ENCODE measurements around the gene MED15. TPM values are rescaled to one million over a fixed set of nuclear protein-coding genes. Genes with fewer than 3 reads are reported as not detected.

The MED15 gene, protein sequence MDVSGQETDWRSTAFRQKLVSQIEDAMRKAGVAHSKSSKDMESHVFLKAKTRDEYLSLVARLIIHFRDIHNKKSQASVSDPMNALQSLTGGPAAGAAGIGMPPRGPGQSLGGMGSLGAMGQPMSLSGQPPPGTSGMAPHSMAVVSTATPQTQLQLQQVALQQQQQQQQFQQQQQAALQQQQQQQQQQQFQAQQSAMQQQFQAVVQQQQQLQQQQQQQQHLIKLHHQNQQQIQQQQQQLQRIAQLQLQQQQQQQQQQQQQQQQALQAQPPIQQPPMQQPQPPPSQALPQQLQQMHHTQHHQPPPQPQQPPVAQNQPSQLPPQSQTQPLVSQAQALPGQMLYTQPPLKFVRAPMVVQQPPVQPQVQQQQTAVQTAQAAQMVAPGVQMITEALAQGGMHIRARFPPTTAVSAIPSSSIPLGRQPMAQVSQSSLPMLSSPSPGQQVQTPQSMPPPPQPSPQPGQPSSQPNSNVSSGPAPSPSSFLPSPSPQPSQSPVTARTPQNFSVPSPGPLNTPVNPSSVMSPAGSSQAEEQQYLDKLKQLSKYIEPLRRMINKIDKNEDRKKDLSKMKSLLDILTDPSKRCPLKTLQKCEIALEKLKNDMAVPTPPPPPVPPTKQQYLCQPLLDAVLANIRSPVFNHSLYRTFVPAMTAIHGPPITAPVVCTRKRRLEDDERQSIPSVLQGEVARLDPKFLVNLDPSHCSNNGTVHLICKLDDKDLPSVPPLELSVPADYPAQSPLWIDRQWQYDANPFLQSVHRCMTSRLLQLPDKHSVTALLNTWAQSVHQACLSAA
- 10 to 100 TPM; 31.0 to 55.9 TPM for polyA plus RNA-seq

GRCh38 chr22:20507253-20508066 is at the start of gene MED15:
MED15 (plus strand) TSS chr22:20507610; CDS start chr22:20507679, 69 bp downstream.
- 1% methylated on average over 58 of the region's 58 CpGs for WGBS, 2 donors
- peak within 1 kb of the TSS; percentile 93 to 95 for H3K27ac ChIP-seq (ENCODE audit: low read depth in 2 of 2, low read length in 1 of 2)
- H3K36me3 ChIP-seq (ENCODE audit: control insufficient read depth in 2 of 2, insufficient read depth in 2 of 2, low read length in 1 of 2) = no peaks in the 10 kb centered on the region
- no peaks in the 10 kb centered on the region for H3K27me3 ChIP-seq (ENCODE audit: control insufficient read depth in 1 of 2, insufficient read depth in 2 of 2, low read length in 2 of 2)
- no peaks in the 10 kb centered on the region for H3K9me3 ChIP-seq (ENCODE audit: control insufficient read depth in 2 of 2, insufficient read depth in 1 of 2, low read depth in 1 of 2, low read length in 1 of 2)
- H3K4me1 ChIP-seq (ENCODE audit: control insufficient read depth in 2 of 2, insufficient read depth in 2 of 2, low read length in 1 of 2) = peaks cover 5 to 12% of the 10 kb centered on the region in 2 donors
- peak within 1 kb of the TSS; percentile 61 to 90 for H3K4me3 ChIP-seq (ENCODE audit: low read depth in 1 of 2, low read length in 2 of 2)

DNA sequence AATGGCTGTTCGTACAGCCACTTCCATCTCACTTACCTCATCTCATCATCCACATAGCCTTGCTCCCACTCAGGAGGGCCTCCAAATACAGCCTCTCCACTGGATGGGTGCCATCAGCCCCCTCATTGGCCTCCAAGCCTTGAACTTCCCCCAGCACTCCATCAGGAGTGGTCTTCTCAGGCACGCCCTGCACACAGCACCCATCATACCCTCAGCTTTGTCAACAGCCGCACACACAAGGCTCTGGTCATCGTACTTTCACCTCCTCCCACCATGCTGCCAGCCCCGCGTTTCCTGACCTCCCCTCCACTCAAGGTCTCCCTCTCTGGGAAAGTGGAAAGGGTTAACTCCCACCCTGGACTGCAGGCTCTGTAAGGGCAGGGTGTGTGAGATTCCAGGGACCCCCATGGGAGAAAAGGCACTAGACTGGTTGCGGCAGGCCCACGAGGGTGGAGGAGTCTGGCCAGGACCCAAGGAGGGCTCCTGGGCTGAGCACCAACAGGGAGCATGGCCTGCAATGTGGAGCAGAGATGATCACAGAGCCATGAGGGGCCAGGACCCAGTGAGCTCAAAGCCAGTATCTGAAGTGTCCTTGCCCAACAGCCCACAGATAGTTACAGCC is 48.8 kb upstream of the MED15 start:
- H3K27me3 ChIP-seq (ENCODE audit: control insufficient read depth in 1 of 2, insufficient read depth in 2 of 2, low read length in 2 of 2) = no peaks in the 10 kb centered on the region
- no peaks in the 10 kb centered on the region for H3K4me1 ChIP-seq (ENCODE audit: control insufficient read depth in 2 of 2, insufficient read depth in 2 of 2, low read length in 1 of 2)
- no peak overlapping the region for H3K4me3 ChIP-seq (ENCODE audit: low read depth in 1 of 2, low read length in 2 of 2)
- WGBS, 2 donors = 82 to 89% methylated on average over 8 of the region's 8 CpGs
- H3K27ac ChIP-seq (ENCODE audit: low read depth in 2 of 2, low read length in 1 of 2) = no peak overlapping the region
- peaks cover 6 to 7% of the 10 kb centered on the region in 2 donors for H3K36me3 ChIP-seq (ENCODE audit: control insufficient read depth in 2 of 2, insufficient read depth in 2 of 2, low read length in 1 of 2)
- H3K9me3 ChIP-seq (ENCODE audit: control insufficient read depth in 2 of 2, insufficient read depth in 1 of 2, low read depth in 1 of 2, low read length in 1 of 2) = no peaks in the 10 kb centered on the region

DNA sequence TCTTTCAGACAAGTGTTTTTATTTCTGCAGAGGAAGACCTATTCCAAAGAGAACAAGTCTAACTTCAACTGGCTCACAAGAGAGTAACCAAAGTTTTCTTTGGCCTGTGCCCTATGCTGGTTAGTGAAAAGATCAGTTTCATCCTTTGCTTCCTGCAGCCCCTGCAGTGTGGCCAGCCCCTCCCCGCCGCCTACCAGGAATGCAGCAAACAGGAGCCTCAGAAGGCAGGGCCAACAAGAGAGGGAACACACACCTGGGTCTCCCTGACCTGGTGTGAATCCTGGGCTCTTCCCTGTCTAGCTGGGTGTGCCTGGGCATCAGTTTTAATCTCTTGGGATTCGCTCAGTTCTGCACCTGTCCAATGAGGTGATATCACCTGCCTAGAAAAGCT is 48.3 kb upstream of the MED15 start:
- Histone ChIP-seq H3K9me3 (ENCODE audit: control insufficient read depth in 2 of 2, insufficient read depth in 1 of 2, low read depth in 1 of 2, low read length in 1 of 2) (no peaks in the 10 kb centered on the region), H3K36me3 (ENCODE audit: control insufficient read depth in 2 of 2, insufficient read depth in 2 of 2, low read length in 1 of 2) (peaks cover 6 to 7% of the 10 kb centered on the region in 2 donors), H3K4me3 (ENCODE audit: low read depth in 1 of 2, low read length in 2 of 2) (no peak overlapping the region), H3K27me3 (ENCODE audit: control insufficient read depth in 1 of 2, insufficient read depth in 2 of 2, low read length in 2 of 2) (no peaks in the 10 kb centered on the region), H3K4me1 (ENCODE audit: control insufficient read depth in 2 of 2, insufficient read depth in 2 of 2, low read length in 1 of 2) (peaks cover under 1 to 1% of the 10 kb centered on the region in 2 donors), H3K27ac (ENCODE audit: low read depth in 2 of 2, low read length in 1 of 2) (no peak overlapping the region)
- 93 to 97% methylated on average over 3 of the region's 3 CpGs for WGBS, 2 donors

DNA sequence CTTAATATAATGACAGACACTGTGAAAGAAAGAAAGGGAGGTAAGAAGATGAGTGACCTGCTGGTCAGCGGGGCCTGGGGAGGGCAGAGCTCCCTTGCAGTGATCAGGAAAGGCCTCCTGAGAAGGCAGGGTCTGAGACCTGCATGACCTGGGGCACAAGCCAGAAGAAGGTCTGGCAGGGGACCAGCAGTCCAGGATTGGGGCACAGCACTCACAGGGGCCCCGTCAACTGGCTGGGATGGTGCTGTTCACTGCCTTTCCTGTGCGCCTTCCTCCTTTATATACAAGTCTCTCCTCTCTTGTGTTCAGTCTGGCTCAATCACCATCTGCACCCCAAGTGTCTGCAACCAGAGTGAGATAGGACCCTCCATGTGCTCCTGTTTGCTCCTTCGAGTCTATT is 47.5 kb upstream of the MED15 start:
- Histone ChIP-seq H3K4me3 (ENCODE audit: low read depth in 1 of 2, low read length in 2 of 2) (no peak overlapping the region), H3K27ac (ENCODE audit: low read depth in 2 of 2, low read length in 1 of 2) (no peak overlapping the region), H3K36me3 (ENCODE audit: control insufficient read depth in 2 of 2, insufficient read depth in 2 of 2, low read length in 1 of 2) (peaks cover 7 to 11% of the 10 kb centered on the region in 2 donors), H3K4me1 (ENCODE audit: control insufficient read depth in 2 of 2, insufficient read depth in 2 of 2, low read length in 1 of 2) (peaks cover 3 to 7% of the 10 kb centered on the region in 2 donors), H3K27me3 (ENCODE audit: control insufficient read depth in 1 of 2, insufficient read depth in 2 of 2, low read length in 2 of 2) (no peaks in the 10 kb centered on the region), H3K9me3 (ENCODE audit: control insufficient read depth in 2 of 2, insufficient read depth in 1 of 2, low read depth in 1 of 2, low read length in 1 of 2) (no peaks in the 10 kb centered on the region)
- 93 to 98% methylated on average over 4 of the region's 4 CpGs for WGBS, 2 donors

- Histone ChIP-seq H3K4me3 (ENCODE audit: low read depth in 1 of 2, low read length in 2 of 2) (no peak overlapping the region), H3K36me3 (ENCODE audit: control insufficient read depth in 2 of 2, insufficient read depth in 2 of 2, low read length in 1 of 2) (peaks cover 2 to 6% of the 10 kb centered on the region in 2 donors)
- 48 to 59% methylated on average over 2 of the region's 2 CpGs for WGBS, 2 donors
These were observed 43.9 kb upstream of the MED15 start for GRCh38 chr22:20463324-20464095.

DNA sequence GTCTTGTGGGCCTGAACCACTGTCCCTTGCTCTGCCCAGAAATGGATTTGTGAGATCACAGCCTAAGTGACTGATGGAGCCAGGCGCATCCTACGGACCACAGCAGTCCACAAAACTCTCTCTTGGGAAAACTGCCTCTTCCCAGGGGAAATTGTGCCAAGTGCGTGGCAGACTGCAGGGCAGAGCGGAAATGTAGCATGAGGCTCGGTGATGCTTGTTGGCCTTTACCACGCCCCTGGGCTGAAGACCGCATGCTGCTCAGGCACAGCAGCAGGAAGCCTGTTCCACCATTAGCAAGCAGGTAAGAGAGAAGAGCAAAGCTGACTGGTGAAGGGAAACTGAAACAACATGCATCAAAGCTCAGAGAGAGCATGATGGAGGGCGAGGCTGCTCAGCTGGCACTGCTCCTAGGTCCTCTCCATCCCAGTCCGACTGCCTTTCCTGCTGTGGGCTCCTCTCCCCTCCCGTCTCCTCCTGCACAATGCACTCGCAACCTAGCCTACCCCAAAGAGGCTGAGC is 43.3 kb upstream of the MED15 start:
- no peak overlapping the region for H3K4me3 ChIP-seq (ENCODE audit: low read depth in 1 of 2, low read length in 2 of 2)
- no peaks in the 10 kb centered on the region for H3K9me3 ChIP-seq (ENCODE audit: control insufficient read depth in 2 of 2, insufficient read depth in 1 of 2, low read depth in 1 of 2, low read length in 1 of 2)
- H3K27ac ChIP-seq (ENCODE audit: low read depth in 2 of 2, low read length in 1 of 2) = peak overlapping the region; percentile 70 to 77
- H3K4me1 ChIP-seq (ENCODE audit: control insufficient read depth in 2 of 2, insufficient read depth in 2 of 2, low read length in 1 of 2) = peaks cover 3 to 9% of the 10 kb centered on the region in 2 donors
- 80% methylated on average over 11 of the region's 11 CpGs for WGBS, 2 donors
- H3K36me3 ChIP-seq (ENCODE audit: control insufficient read depth in 2 of 2, insufficient read depth in 2 of 2, low read length in 1 of 2) = peaks cover 2 to 9% of the 10 kb centered on the region in 2 donors
- no peaks in the 10 kb centered on the region for H3K27me3 ChIP-seq (ENCODE audit: control insufficient read depth in 1 of 2, insufficient read depth in 2 of 2, low read length in 2 of 2)

More at GRCh38 chr22:20463324-20464095, 43.9 kb upstream of the MED15 start:
- Histone ChIP-seq H3K27ac (ENCODE audit: low read depth in 2 of 2, low read length in 1 of 2) (peak overlapping the region; percentile 70 to 77), H3K4me1 (ENCODE audit: control insufficient read depth in 2 of 2, insufficient read depth in 2 of 2, low read length in 1 of 2) (peaks cover 3 to 9% of the 10 kb centered on the region in 2 donors), H3K27me3 (ENCODE audit: control insufficient read depth in 1 of 2, insufficient read depth in 2 of 2, low read length in 2 of 2) (no peaks in the 10 kb centered on the region), H3K9me3 (ENCODE audit: control insufficient read depth in 2 of 2, insufficient read depth in 1 of 2, low read depth in 1 of 2, low read length in 1 of 2) (no peaks in the 10 kb centered on the region)

- H3K4me1 ChIP-seq (ENCODE audit: control insufficient read depth in 2 of 2, insufficient read depth in 2 of 2, low read length in 1 of 2) = peaks cover 3 to 9% of the 10 kb centered on the region in 2 donors
- H3K4me3 ChIP-seq (ENCODE audit: low read depth in 1 of 2, low read length in 2 of 2) = no peak overlapping the region
- 94 to 95% methylated on average over 32 of the region's 32 CpGs for WGBS, 2 donors
- H3K27me3 ChIP-seq (ENCODE audit: control insufficient read depth in 1 of 2, insufficient read depth in 2 of 2, low read length in 2 of 2) = no peaks in the 10 kb centered on the region
- peaks cover 0 to 10% of the 10 kb centered on the region in 2 donors for H3K36me3 ChIP-seq (ENCODE audit: control insufficient read depth in 2 of 2, insufficient read depth in 2 of 2, low read length in 1 of 2)
- H3K9me3 ChIP-seq (ENCODE audit: control insufficient read depth in 2 of 2, insufficient read depth in 1 of 2, low read depth in 1 of 2, low read length in 1 of 2) = no peaks in the 10 kb centered on the region
- H3K27ac ChIP-seq (ENCODE audit: low read depth in 2 of 2, low read length in 1 of 2) = no peak overlapping the region
These were observed 42.3 kb upstream of the MED15 start for GRCh38 chr22:20464912-20465758.

DNA sequence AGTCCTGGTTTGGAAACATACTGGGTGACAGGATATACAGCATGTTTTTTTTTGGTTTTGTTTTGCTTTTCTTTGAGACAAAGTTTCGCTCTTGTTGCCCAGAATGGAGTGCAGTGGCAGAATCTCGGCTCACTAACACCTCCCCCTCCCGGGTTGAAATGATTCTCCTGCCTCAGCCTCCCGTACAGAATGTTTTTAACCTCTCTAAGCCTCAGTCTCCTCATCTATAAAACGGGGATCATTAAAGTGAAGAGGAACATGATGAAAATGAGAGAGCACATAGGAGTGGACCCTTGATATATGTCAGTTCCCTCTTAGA is 41.7 kb upstream of the MED15 start:
- Histone ChIP-seq H3K36me3 (ENCODE audit: control insufficient read depth in 2 of 2, insufficient read depth in 2 of 2, low read length in 1 of 2) (peaks cover 0 to 10% of the 10 kb centered on the region in 2 donors), H3K9me3 (ENCODE audit: control insufficient read depth in 2 of 2, insufficient read depth in 1 of 2, low read depth in 1 of 2, low read length in 1 of 2) (no peaks in the 10 kb centered on the region), H3K27ac (ENCODE audit: low read depth in 2 of 2, low read length in 1 of 2) (no peak overlapping the region), H3K4me1 (ENCODE audit: control insufficient read depth in 2 of 2, insufficient read depth in 2 of 2, low read length in 1 of 2) (peaks cover 3 to 9% of the 10 kb centered on the region in 2 donors), H3K27me3 (ENCODE audit: control insufficient read depth in 1 of 2, insufficient read depth in 2 of 2, low read length in 2 of 2) (no peaks in the 10 kb centered on the region), H3K4me3 (ENCODE audit: low read depth in 1 of 2, low read length in 2 of 2) (no peak overlapping the region)
- WGBS, 2 donors = 90% methylated on average over 5 of the region's 5 CpGs
